WI38 (cell line): ENCODE results near the gene ITGB2.

Experiments
- H3K4me3 ChIP-seq: 2 replicates; pipeline ENCODE4 v1.5.1; 2011; ENCODE audit warnings: low read depth, mild to moderate bottlenecking, control low read depth, low read length
- CTCF ChIP-seq: IDR thresholded peaks from 2 replicates; pipeline ENCODE4 v1.5.1; 2012; ENCODE audit warnings: low read depth, mild to moderate bottlenecking, control low read depth, low read length

The ITGB2 gene

GRCh38 chr21:44943686-44944550, 23.2 kb upstream of the ITGB2 start:
- TF ChIP-seq CTCF = no peak
- H3K4me3 ChIP-seq = no peak overlapping the region

GRCh38 chr21:44943005-44943685, 22.4 kb upstream of the ITGB2 start:
- TF ChIP-seq CTCF = no peak
- H3K4me3 ChIP-seq = no peak overlapping the region

GRCh38 chr21:44942566-44942965, 21.9 kb upstream of the ITGB2 start:
- no peak overlapping the region for H3K4me3 ChIP-seq
- TF ChIP-seq CTCF = no peak

GRCh38 chr21:44941567-44941966, 20.9 kb upstream of the ITGB2 start:
- H3K4me3 ChIP-seq = no peak overlapping the region
- no peak for TF ChIP-seq CTCF

GRCh38 chr21:44940116-44940631, 19.5 kb upstream of the ITGB2 start:
- no peak for TF ChIP-seq CTCF
- H3K4me3 ChIP-seq = peak overlapping the region; percentile 96

GRCh38 chr21:44939532-44940115, 18.9 kb upstream of the ITGB2 start, which contains the start of gene SLX9:
SLX9 (plus strand) TSS chr21:44940029; CDS start chr21:44940058, 29 bp downstream.
- TF ChIP-seq CTCF = no peak
- H3K4me3 ChIP-seq = peak within 1 kb of the TSS; percentile 96
